PC-3 (cell line): Measurements from ENCODE around the gene STUM. TPM values are rescaled to one million over a fixed set of nuclear protein-coding genes. Genes with fewer than 3 reads are reported as not detected.

Experiments used
- ATAC-seq: fragments of 200-7000 bp; cut with Tn5 transposase; 2 replicates; pipeline ENCODE4 v1.9.1; 2020; ENCODE audit warnings: mild to moderate bottlenecking, moderate library complexity
- BruUV-seq: library from RNA; stranded (reverse); fragments of 400-500 nt; replicated peaks from 2 replicates; lab custom pipeline; 2021; lab: Mats Ljungman, UMichigan
- CTCF ChIA-PET: fragments of 300-600 bp; sonication (Branson Sonifier 250); formaldehyde crosslinking; loops from one replicate; lab custom pipeline; 2022; ENCODE audit warnings: antibody characterized with exemption; lab: Charles Lee
- POLR2A ChIA-PET: fragments of 300-600 bp; sonication (Branson Sonifier 250); formaldehyde crosslinking; loops from one replicate; lab custom pipeline; 2022; ENCODE audit warnings: antibody characterized with exemption; ENCODE audit not compliant: unreplicated experiment; lab: Charles Lee
- DNase-seq: peaks from one replicate; pipeline ENCODE4 v3.0.0-alpha.2; 2015
- H2AFZ ChIP-seq: fragments of 300-600 bp; sonication (generic); 2 replicates; pipeline ENCODE4 v1.6.0; 2016; ENCODE audit warnings: antibody characterized with exemption, low read length
- H3F3A ChIP-seq: fragments of 300-600 bp; sonication (generic); one replicate; pipeline ENCODE4 v1.6.0; 2017; ENCODE audit warnings: antibody characterized with exemption, low read length, control low read depth, mild to moderate bottlenecking; ENCODE audit not compliant: unreplicated experiment
- H3K27ac ChIP-seq: fragments of 300-600 bp; sonication (generic); 2 replicates; pipeline ENCODE4 v1.5.1; 2016; ENCODE audit warnings: mild to moderate bottlenecking, low read length
- H3K27me3 ChIP-seq: fragments of 300-600 bp; sonication (generic); 2 replicates; pipeline ENCODE4 v1.6.1; 2016; ENCODE audit warnings: low read length, mixed read lengths
- H3K36me3 ChIP-seq: fragments of 300-600 bp; sonication (generic); 2 replicates; pipeline ENCODE4 v1.6.1; 2016; ENCODE audit warnings: low read depth, mixed run types, low read length, mixed read lengths
- H3K4me1 ChIP-seq: fragments of 300-600 bp; sonication (generic); 2 replicates; pipeline ENCODE4 v1.5.1; 2016; ENCODE audit warnings: low read length; ENCODE audit not compliant: insufficient read depth
- H3K4me2 ChIP-seq: fragments of 300-600 bp; sonication (generic); 2 replicates; pipeline ENCODE4 v1.6.0; 2016; ENCODE audit warnings: low read length
- H3K4me3 ChIP-seq: fragments of 300-600 bp; sonication (generic); 2 replicates; pipeline ENCODE4 v1.5.1; 2016; ENCODE audit warnings: mild to moderate bottlenecking, low read length, mixed read lengths
- H3K79me2 ChIP-seq: fragments of 300-600 bp; sonication (generic); 2 replicates; pipeline ENCODE4 v1.6.1; 2017; ENCODE audit warnings: low read length, mixed read lengths
- H3K9ac ChIP-seq: fragments of 300-600 bp; sonication (generic); 2 replicates; pipeline ENCODE4 v1.6.0; 2016; ENCODE audit warnings: mild to moderate bottlenecking, low read length
- H3K9me2 ChIP-seq: fragments of 300-600 bp; sonication (generic); replicated peaks from 2 replicates; pipeline ENCODE4 v1.6.1; 2016; ENCODE audit warnings: mixed run types, low read length, mixed read lengths
- H3K9me3 ChIP-seq: fragments of 300-600 bp; sonication (generic); 2 replicates; pipeline ENCODE4 v1.6.1; 2016; ENCODE audit warnings: low read length, mixed read lengths
- H4K20me1 ChIP-seq: fragments of 300-600 bp; sonication (generic); 2 replicates; pipeline ENCODE4 v1.6.1; 2016; ENCODE audit warnings: low read length, mixed read lengths
- CTCF ChIP-seq: fragments of 300-600 bp; sonication (generic); conservative IDR thresholded peaks from 2 replicates; pipeline ENCODE4 v1.5.1; 2017; ENCODE audit warnings: antibody characterized with exemption, low read depth, mild to moderate bottlenecking, low read length
- EZH2 ChIP-seq: fragments of 300-600 bp; sonication (generic); IDR thresholded peaks from one replicate; pipeline ENCODE4 v1.6.1; 2017; ENCODE audit warnings: antibody characterized with exemption, mild to moderate bottlenecking, low read length; ENCODE audit not compliant: unreplicated experiment
- EZH2phosphoT487 ChIP-seq: fragments of 300-600 bp; sonication (generic); IDR thresholded peaks from 2 replicates; pipeline ENCODE4 v1.6.1; 2018; ENCODE audit warnings: mild to moderate bottlenecking, antibody characterized with exemption, low read length, borderline replicate concordance
- intact Hi-C: fragments of 100-400 bp; cut with micrococcal nuclease; formaldehyde crosslinking; loops from 2 replicates; pipeline ENCODE4 v1.9.0; 2023
- total RNA-seq: library from RNA; depleted of rRNA; stranded (reverse); fragments of >200 nt; gene quantifications from 2 replicates; pipeline ENCODE4 v1.2.3, GENCODE V29; 2014

The STUM gene
- total RNA-seq, 1 experiment from 2014 or later = 0.58 TPM

DNA sequence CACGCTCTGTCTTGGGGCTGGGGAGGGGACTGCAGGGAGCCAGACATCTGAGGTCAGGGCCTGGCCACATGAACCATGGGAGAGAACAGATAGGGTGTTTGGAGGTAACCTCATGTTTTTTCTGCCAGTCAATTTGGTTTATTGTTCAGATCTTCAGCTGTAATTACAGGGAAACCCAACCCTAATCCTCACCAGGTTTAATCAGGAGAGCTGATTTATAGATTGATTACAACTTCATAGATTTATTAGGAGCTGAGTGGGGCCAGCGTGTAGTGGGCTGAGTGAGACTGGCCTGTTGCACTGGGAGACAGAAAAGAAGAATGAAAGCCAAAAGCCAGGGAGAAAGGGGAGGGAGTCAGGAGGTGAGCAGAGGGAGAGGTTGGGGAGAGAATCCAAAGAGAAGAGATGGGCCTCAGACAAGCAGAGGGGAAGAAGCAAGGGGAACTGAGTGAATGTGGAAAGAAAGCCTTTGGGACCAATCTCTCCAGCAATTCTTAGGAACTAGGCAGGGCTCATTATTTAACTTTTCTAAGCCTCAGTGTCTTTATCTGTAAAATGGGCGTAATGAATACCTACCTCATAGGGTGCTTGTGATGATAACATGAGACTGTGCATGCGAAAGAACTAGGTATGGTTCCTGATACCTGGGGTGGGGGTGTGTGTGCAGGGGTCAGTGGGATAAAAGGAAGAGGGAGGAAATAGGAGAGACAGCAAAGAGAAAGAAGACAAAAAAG is 17.0 kb upstream of the STUM start:
- POLR2A ChIA-PET = no interaction called here
- Histone ChIP-seq H3K4me3 (no peak overlapping the region), H3K27me3 (peaks cover 10% of the 10 kb centered on the region), H3K79me2 (no peaks in the 10 kb centered on the region), H3K9me2 (no peaks in the 10 kb centered on the region), H2AFZ (no peak overlapping the region), H3K4me2 (no peak overlapping the region), H3K9ac (no peak overlapping the region), H3K36me3 (no peaks in the 10 kb centered on the region), H3F3A (no peaks in the 10 kb centered on the region), H4K20me1 (no peaks in the 10 kb centered on the region), H3K9me3 (no peaks in the 10 kb centered on the region), H3K4me1 (peaks cover 4% of the 10 kb centered on the region; the same call in 1 of the 2 replicates), H3K27ac (no peak overlapping the region)
- TF ChIP-seq EZH2 = no peak
- TF ChIP-seq EZH2phosphoT487 = no peak
- no peak for TF ChIP-seq CTCF
- CTCF ChIA-PET = no interaction called here
- no peak for ATAC-seq
- intact Hi-C loops = no loop called here
- BruUV-seq = no TSS peak
- no peak for DNase-seq

GRCh38 chr1:226532553-226532952 is 16.0 kb upstream of the STUM start:
- no peak for ATAC-seq
- no peaks in the 10 kb centered on the region for H3K9me3 ChIP-seq

More at GRCh38 chr1:226532553-226532952, 16.0 kb upstream of the STUM start:
- H3K4me1 ChIP-seq = no peaks in the 10 kb centered on the region
- TF ChIP-seq CTCF = no peak
- no peak for TF ChIP-seq EZH2phosphoT487
- no peak for TF ChIP-seq EZH2
- H3K79me2 ChIP-seq = no peaks in the 10 kb centered on the region
- no peaks in the 10 kb centered on the region for H4K20me1 ChIP-seq
- H3K36me3 ChIP-seq = no peaks in the 10 kb centered on the region
- H3K9ac ChIP-seq = no peak overlapping the region
- no peak overlapping the region for H3K4me3 ChIP-seq
- no peaks in the 10 kb centered on the region for H3F3A ChIP-seq
- no peak overlapping the region for H3K4me2 ChIP-seq
- H3K9me2 ChIP-seq = no peaks in the 10 kb centered on the region
- no TSS peak for BruUV-seq
- ChIA-PET CTCF (no interaction called here), POLR2A (no interaction called here)
- intact Hi-C loops = no loop called here
- DNase-seq = no peak
- H3K27me3 ChIP-seq = peaks cover 10% of the 10 kb centered on the region
- no peak overlapping the region for H2AFZ ChIP-seq
- H3K27ac ChIP-seq = no peak overlapping the region
